HL-60 (cell line): ENCODE data around the gene TNRC6C.

Experiments used
- DNase-seq, 2 experiments: peaks; one replicate each; pipeline ENCODE4 v3.0.0-alpha.2; 2010 to 2020; ENCODE audit warnings: low read depth in 1 of 2, low spot score in 1 of 2
- H3K27ac ChIP-seq: fragments of 250-450 bp; sonication (Bioruptor Pico); replicated peaks from 2 replicates; pipeline ENCODE4 v1.5.1; 2020; ENCODE audit warnings: mild to moderate bottlenecking, moderate library complexity
- H3K27me3 ChIP-seq: fragments of 250-450 bp; sonication (Bioruptor Pico); 2 replicates; pipeline ENCODE4 v1.5.1; 2021; ENCODE audit warnings: mild to moderate bottlenecking, moderate library complexity; ENCODE audit not compliant: insufficient read depth, poor library complexity, severe bottlenecking
- H3K4me3 ChIP-seq: replicated peaks from 2 replicates; pipeline ENCODE4 v1.5.1; 2011; ENCODE audit warnings: mild to moderate bottlenecking, control low read depth, low read length; ENCODE audit not compliant: insufficient read depth
- CTCF ChIP-seq: IDR thresholded peaks from one replicate; pipeline ENCODE4 v1.5.1; 2011; ENCODE audit warnings: low read length, control low read depth, inconsistent platforms; ENCODE audit not compliant: insufficient read depth
- GABPA ChIP-seq: IDR thresholded peaks from 2 replicates; pipeline ENCODE4 v1.6.1; 2012; ENCODE audit warnings: low read depth
- POLR2AphosphoS5 ChIP-seq: IDR thresholded peaks from 2 replicates; pipeline ENCODE4 v1.6.1; 2012; ENCODE audit warnings: low read depth
- SPI1 ChIP-seq: IDR thresholded peaks from 2 replicates; pipeline ENCODE4 v1.6.1; 2012; ENCODE audit warnings: low read depth, mild to moderate bottlenecking, borderline replicate concordance
- TF ChIP-seq, protein P1 (sequence below): IDR thresholded peaks from 2 replicates; pipeline ENCODE4 v1.6.1; 2012; ENCODE audit warnings: low read depth; ENCODE audit not compliant: insufficient replicate concordance

TNRC6C gene

DNA sequence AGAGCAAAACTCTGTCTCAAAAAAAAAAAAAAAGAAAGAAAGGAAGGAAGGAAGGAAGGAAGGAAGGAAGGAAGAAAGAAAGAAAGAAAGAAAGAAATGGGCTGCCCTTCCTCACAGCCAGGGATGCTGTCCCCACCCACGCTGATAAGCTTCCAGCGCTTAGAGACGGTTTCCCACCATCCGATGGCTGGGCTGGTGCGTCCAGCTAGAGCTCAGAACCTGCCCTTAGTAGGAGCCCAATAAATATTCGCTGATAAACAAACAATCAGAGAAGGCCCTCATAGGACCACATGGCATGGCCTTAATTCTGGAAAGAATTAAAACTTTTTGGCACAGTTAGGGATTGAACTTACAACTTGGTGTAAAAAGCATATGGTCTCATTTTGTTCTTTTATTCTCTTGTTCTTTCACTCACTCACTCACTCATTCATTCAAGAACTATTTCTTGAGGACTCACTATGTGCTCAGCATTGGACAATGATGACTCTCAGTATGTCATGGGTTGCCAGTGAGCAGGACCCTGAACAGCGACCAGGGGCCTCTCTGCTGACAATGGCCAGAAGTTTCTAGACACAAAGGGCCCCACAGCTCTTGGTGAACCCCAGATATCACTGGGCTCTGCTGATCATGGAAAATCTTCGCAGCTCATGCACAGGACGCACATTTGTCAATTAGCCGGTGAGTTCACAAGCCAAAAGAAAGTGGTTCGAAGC, 32.5 kb upstream of the TNRC6C start:
- TF ChIP-seq, protein P1, sequence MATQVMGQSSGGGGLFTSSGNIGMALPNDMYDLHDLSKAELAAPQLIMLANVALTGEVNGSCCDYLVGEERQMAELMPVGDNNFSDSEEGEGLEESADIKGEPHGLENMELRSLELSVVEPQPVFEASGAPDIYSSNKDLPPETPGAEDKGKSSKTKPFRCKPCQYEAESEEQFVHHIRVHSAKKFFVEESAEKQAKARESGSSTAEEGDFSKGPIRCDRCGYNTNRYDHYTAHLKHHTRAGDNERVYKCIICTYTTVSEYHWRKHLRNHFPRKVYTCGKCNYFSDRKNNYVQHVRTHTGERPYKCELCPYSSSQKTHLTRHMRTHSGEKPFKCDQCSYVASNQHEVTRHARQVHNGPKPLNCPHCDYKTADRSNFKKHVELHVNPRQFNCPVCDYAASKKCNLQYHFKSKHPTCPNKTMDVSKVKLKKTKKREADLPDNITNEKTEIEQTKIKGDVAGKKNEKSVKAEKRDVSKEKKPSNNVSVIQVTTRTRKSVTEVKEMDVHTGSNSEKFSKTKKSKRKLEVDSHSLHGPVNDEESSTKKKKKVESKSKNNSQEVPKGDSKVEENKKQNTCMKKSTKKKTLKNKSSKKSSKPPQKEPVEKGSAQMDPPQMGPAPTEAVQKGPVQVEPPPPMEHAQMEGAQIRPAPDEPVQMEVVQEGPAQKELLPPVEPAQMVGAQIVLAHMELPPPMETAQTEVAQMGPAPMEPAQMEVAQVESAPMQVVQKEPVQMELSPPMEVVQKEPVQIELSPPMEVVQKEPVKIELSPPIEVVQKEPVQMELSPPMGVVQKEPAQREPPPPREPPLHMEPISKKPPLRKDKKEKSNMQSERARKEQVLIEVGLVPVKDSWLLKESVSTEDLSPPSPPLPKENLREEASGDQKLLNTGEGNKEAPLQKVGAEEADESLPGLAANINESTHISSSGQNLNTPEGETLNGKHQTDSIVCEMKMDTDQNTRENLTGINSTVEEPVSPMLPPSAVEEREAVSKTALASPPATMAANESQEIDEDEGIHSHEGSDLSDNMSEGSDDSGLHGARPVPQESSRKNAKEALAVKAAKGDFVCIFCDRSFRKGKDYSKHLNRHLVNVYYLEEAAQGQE: peak; percentile 63
- TF ChIP-seq POLR2AphosphoS5: no peak
- Histone ChIP-seq H3K27me3 (peaks cover 9% of the 10 kb centered on the region), H3K4me3 (no peak overlapping the region), H3K27ac (no peak overlapping the region)
- DNase-seq: no peak

DNA sequence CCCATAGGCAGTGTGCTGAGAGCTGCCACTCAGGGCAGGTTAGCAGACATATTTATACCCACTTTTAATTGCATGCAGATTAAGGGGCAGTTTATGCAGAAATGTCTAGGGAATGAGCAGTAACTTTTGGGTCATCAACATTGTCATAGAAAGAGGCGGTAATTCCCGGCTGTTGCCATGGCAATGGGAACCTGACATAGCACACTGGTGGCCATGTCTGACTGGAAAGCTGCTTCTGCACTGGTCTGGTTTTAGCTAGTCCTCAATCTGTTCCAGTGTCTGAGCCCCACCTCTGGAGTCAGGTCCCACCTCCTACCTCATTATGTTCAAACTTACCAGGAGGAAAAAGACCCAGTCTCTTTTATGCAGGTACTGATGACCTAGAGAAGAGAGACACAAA, 31.5 kb upstream of the TNRC6C start:
- DNase-seq: no peak
- TF ChIP-seq, protein P1: no peak
- TF ChIP-seq POLR2AphosphoS5 (no peak), CTCF (no peak), GABPA (no peak), SPI1 (no peak)
- Histone ChIP-seq H3K27ac (no peak overlapping the region), H3K4me3 (no peak overlapping the region), H3K27me3 (peaks cover 9% of the 10 kb centered on the region)

- no peak for DNase-seq
- Histone ChIP-seq H3K4me3 (no peak overlapping the region), H3K27me3 (peaks cover 9% of the 10 kb centered on the region), H3K27ac (no peak overlapping the region)
- TF ChIP-seq SPI1 (no peak), GABPA (no peak), CTCF (no peak), POLR2AphosphoS5 (no peak)
- TF ChIP-seq, protein P1: no peak
Observed at GRCh38 chr17:77927777-77928518, 30.6 kb upstream of the TNRC6C start.
